HCEC 1CT (cell line): Measurements from ENCODE around the gene CEP152.

Experiments
- DNase-seq: peaks from one replicate; pipeline ENCODE4 v3.0.0-alpha.2; 2017

Gene CEP152

DNA sequence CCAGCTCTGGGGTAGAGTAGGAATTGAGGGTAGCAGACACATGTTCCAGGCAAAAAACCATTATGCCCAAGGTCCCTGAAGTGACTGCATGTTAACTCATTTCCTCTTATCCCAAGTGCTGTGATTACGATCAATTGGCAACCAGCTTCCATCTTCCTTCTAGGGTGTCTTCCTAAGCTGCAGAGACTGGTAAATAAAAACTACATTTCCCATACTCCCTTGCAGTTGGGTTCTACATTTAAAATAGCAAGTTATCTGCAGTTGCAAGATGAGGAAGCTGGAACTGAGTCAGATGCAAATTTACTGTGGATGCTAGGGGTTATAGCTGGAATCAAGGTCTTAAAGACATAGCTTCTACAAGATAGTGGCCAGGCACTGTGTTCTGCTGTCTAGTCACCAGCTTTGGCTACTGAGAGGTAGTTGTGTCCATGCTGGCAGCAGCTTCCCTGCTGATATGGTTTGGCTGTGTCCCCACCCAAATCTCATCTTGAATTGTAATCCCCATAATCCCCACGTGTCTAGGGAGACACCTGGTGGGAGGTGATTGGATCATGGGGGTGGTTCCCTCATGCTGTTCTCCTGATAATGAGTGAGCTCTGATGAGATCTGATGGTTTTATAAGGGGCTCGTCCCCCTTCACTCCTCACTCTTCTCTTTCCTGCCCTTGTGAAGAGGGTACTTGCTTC lies 114.1 kb downstream of the CEP152 start:
- DNase-seq = peak; percentile 67

DNA sequence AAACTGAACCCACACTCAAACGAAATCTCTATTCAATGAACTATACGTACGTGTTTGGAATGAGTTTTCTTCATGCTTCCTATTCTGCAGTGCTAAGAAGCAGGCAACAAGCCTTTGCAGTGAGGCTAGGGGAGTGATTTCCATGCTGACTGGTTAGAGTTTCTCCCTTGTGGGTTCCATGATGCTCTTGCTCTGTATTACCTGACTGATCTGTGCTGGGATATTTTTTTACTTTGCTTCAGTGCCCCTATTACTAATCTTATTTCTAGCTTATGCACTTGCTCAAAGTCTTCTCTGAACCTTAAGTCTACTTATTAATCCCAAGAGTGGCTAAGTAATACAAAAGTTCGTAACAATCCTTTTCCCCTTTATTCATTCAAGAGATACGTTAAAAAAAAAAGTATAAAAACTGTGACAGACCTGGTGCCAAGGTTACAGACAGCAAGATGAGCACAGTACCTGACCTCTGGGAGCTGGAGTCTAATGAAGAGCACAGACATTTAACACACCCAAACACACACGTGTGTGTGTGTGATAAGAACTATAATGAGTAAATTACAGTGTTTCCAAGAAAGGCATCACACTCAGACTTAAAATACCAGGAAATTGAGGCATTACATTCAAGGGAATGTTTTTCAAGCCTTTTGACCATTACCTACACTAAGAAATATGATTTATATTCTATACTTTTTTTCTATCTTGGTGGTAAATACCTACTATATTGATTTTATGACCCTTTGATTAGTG lies 114.9 kb downstream of the CEP152 start:
- DNase-seq = no peak

GRCh38 chr15:48695088-48695826 lies 115.6 kb downstream of the CEP152 start:
- peak; percentile 95 for DNase-seq

GRCh38 chr15:48693484-48693883 lies 117.4 kb downstream of the CEP152 start:
- DNase-seq = peak; percentile 60

DNA sequence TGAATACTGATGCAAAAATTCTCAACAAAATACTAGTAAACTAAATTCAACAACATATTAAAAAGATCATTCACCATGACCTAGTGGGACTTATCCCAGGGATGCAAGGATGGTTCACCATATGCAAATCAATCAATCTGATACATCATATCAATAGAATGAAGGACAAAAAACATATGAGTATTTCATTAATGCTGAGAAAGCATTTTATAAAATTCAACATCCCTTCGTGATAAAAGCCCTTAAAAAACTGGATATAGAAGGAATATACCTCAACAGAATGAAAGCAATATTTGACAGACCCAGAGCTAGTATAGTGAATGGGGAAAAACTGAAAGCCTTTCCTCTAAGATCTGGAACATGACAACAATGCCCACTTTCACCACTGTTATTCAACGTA lies 122.4 kb downstream of the CEP152 start:
- DNase-seq = no peak
